Testis (tissue), 2 donors: Measurements from ENCODE around the gene BUD13.
A peak's percentile ranks its signal among the peaks of the same experiment; 100 is the strongest.

Source experiments
- POLR2A ChIP-seq: fragments of 450-650 bp; IDR thresholded peaks from one replicate; pipeline ENCODE4 v1.6.1; 2017; ENCODE audit warnings: antibody characterized with exemption, mild to moderate bottlenecking, moderate library complexity
- TF ChIP-seq, protein P1 (sequence below), 3 experiments: fragments of 450-650 bp in 2 of 3; fragments of 200-600 bp in 1 of 3; sonication (generic) in 1 of 3; IDR thresholded peaks; one replicate each; pipeline ENCODE4 v1.5.1; 2016 to 2019; ENCODE audit warnings: antibody characterized with exemption in 3 of 3, mild to moderate bottlenecking in 2 of 3, moderate library complexity in 1 of 3

- TF ChIP-seq, protein P1, sequence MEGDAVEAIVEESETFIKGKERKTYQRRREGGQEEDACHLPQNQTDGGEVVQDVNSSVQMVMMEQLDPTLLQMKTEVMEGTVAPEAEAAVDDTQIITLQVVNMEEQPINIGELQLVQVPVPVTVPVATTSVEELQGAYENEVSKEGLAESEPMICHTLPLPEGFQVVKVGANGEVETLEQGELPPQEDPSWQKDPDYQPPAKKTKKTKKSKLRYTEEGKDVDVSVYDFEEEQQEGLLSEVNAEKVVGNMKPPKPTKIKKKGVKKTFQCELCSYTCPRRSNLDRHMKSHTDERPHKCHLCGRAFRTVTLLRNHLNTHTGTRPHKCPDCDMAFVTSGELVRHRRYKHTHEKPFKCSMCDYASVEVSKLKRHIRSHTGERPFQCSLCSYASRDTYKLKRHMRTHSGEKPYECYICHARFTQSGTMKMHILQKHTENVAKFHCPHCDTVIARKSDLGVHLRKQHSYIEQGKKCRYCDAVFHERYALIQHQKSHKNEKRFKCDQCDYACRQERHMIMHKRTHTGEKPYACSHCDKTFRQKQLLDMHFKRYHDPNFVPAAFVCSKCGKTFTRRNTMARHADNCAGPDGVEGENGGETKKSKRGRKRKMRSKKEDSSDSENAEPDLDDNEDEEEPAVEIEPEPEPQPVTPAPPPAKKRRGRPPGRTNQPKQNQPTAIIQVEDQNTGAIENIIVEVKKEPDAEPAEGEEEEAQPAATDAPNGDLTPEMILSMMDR (IDR thresholded peaks at IDR 0.05), result peak in 2 of 3 experiments; percentile 7 to 27
- no peak for TF ChIP-seq POLR2A
Measured at GRCh38 chr11:116787786-116788486, 15.1 kb upstream of the BUD13 start, which contains the start of gene ZPR1.
